Breast epithelium (tissue), 4 donors: ENCODE data around the gene TOM1L1. TPM values are rescaled to one million over a fixed set of nuclear protein-coding genes. Genes with fewer than 3 reads are reported as not detected.

Source experiments
- DNase-seq, 2 donors: peaks; one replicate each; pipeline ENCODE4 v3.0.0-alpha.2; 2019; ENCODE audit warnings: low spot score in 2 of 2
- H3K27ac ChIP-seq, 2 donors: fragments of 200-600 bp; sonication (generic) in 1 of 2; one replicate each; pipeline ENCODE4 v1.5.1; 2016 to 2019; ENCODE audit warnings: mild to moderate bottlenecking in 1 of 2
- H3K27me3 ChIP-seq, 2 donors: fragments of 200-600 bp; sonication (generic) in 1 of 2; one replicate each; pipeline versions ENCODE4 v1.5.1 to v1.6.0; 2017 to 2019; ENCODE audit warnings: control low read depth in 1 of 2, mild to moderate bottlenecking in 1 of 2
- H3K36me3 ChIP-seq: fragments of 200-600 bp; one replicate; pipeline ENCODE4 v1.5.1; 2019
- H3K4me1 ChIP-seq, 2 donors: fragments of 200-600 bp; sonication (generic); one replicate each; pipeline ENCODE4 v1.5.1; 2016 to 2019; ENCODE audit warnings: control low read depth in 1 of 2
- H3K4me3 ChIP-seq, 3 donors: fragments of 200-600 bp; sonication (generic); 1 replicate in 2 of 3; 2 replicates in 1 of 3; pipeline ENCODE4 v1.5.1; 2016 to 2019; ENCODE audit warnings: mild to moderate bottlenecking in 3 of 3, moderate library complexity in 2 of 3
- H3K9me3 ChIP-seq, 2 donors: fragments of 200-600 bp; sonication (generic) in 1 of 2; one replicate each; pipeline ENCODE4 v1.5.1; 2016 to 2019; ENCODE audit warnings: control low read depth in 1 of 2
- POLR2A ChIP-seq: fragments of 450-650 bp; IDR thresholded peaks from one replicate; pipeline ENCODE4 v1.6.1; 2016; ENCODE audit warnings: antibody characterized with exemption, mild to moderate bottlenecking, moderate library complexity
- POLR2AphosphoS5 ChIP-seq, 3 donors: sonication (generic); formaldehyde crosslinking; IDR thresholded peaks; one replicate each; pipeline ENCODE4 v1.6.1; 2017; ENCODE audit warnings: antibody characterized with exemption in 3 of 3
- intact Hi-C: fragments of 100-400 bp; cut with DNase I; formaldehyde crosslinking; loops from one replicate; pipeline ENCODE4 v1.15.1; 2023; ENCODE audit warnings: low total_unique reads
- total RNA-seq, 3 donors: library from RNA; depleted of rRNA; stranded (reverse); fragments of >200 nt; gene quantifications; one replicate each; pipeline ENCODE4 v1.1.0, GENCODE V29; 2016
- TF ChIP-seq, protein P1 (sequence below), 3 donors: fragments of 450-650 bp; IDR thresholded peaks; one replicate each; pipeline ENCODE4 v1.5.1; 2016 to 2017; ENCODE audit warnings: antibody characterized with exemption in 3 of 3, mild to moderate bottlenecking in 3 of 3, moderate library complexity in 3 of 3

Gene TOM1L1
- total RNA-seq, 3 donors from 2014 or later = 18.4 to 72.2 (median 47.2) TPM

DNA sequence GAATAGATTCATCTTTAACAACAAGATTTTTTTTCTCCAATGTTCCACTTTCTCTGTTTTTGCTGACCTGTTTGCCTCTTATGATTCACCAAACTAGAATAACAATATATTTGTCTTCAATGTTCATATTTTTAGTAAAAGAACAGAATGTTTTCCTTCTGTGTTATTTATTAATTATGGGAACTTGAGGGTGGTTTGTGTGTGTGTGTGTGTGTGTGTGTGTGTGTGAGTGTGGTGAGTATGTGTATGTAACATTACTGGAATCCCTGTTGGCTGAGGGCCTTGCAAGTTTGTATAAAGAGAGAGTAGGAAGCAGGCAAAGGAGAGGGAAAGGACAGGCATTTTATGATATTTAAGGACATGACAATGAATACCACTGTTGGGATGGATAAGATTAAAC, 81.7 kb downstream of the TOM1L1 start:
- intact Hi-C loops = no loop called here
- TF ChIP-seq POLR2A = no peak
- TF ChIP-seq, protein P1, sequence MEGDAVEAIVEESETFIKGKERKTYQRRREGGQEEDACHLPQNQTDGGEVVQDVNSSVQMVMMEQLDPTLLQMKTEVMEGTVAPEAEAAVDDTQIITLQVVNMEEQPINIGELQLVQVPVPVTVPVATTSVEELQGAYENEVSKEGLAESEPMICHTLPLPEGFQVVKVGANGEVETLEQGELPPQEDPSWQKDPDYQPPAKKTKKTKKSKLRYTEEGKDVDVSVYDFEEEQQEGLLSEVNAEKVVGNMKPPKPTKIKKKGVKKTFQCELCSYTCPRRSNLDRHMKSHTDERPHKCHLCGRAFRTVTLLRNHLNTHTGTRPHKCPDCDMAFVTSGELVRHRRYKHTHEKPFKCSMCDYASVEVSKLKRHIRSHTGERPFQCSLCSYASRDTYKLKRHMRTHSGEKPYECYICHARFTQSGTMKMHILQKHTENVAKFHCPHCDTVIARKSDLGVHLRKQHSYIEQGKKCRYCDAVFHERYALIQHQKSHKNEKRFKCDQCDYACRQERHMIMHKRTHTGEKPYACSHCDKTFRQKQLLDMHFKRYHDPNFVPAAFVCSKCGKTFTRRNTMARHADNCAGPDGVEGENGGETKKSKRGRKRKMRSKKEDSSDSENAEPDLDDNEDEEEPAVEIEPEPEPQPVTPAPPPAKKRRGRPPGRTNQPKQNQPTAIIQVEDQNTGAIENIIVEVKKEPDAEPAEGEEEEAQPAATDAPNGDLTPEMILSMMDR (IDR thresholded peaks at IDR 0.05) = no peak
- TF ChIP-seq POLR2AphosphoS5 (IDR thresholded peaks at IDR 0.05) = no peak
- Histone ChIP-seq H3K36me3 (no peaks in the 10 kb centered on the region), H3K4me3 (no peak overlapping the region), H3K9me3 (peaks cover 5 to 8% of the 10 kb centered on the region in 2 donors), H3K27ac (peak overlapping the region; percentile 44 to 80), H3K27me3 (no peaks in the 10 kb centered on the region), H3K4me1 (no peaks in the 10 kb centered on the region)
- no peak for DNase-seq

DNA sequence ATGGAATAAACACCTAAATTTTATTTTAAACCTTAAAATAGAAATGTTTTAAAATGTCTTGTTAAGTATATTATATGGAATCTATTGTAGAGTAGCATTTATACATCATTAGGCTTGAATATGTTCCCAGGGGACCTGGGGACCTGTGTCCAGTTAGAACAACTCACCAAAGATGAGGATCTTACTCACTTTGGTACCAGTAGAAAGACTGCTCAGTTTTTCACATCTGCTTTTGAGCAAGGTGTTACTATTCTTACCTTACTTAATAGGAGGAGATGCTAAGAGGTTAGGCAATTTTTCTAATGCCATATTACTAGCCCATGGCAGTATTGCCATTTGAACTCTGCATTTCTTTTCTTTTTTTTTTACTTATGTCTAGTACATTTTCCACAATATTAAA, 82.6 kb downstream of the TOM1L1 start:
- TF ChIP-seq POLR2A = no peak
- TF ChIP-seq POLR2AphosphoS5 (IDR thresholded peaks at IDR 0.05) = no peak
- TF ChIP-seq, protein P1 (IDR thresholded peaks at IDR 0.05) = no peak
- Histone ChIP-seq H3K36me3 (no peaks in the 10 kb centered on the region), H3K27ac (peak overlapping the region; percentile 44 to 80), H3K4me1 (no peaks in the 10 kb centered on the region), H3K27me3 (no peaks in the 10 kb centered on the region), H3K9me3 (peaks cover 5 to 8% of the 10 kb centered on the region in 2 donors), H3K4me3 (no peak overlapping the region)
- DNase-seq = no peak
- intact Hi-C loops = no loop called here

DNA sequence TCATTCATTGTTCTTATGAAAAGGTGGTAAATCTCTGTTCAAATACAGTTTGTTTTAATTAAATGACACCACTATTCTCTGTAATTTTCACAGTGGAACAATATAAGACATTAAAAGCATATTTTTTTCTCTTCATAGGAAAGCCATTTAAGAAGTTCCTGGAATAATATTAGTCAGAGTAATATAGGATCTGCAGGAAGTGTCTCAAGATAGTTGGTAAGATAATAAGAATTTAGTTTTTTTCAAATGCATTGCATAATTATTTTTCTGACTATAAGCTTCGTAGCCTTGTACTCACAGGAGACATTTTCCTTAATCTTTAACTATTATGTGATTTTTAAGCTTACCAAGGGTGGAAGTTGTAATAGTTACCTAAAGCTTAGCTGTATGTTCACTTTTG, 84.8 kb downstream of the TOM1L1 start:
- no peak for DNase-seq
- H3K9me3 ChIP-seq = peaks cover 2 to 5% of the 10 kb centered on the region in 2 donors
- H3K27ac ChIP-seq = no peak overlapping the region
- intact Hi-C loops = no loop called here
- TF ChIP-seq, protein P1 (IDR thresholded peaks at IDR 0.05) = no peak
- no peak for TF ChIP-seq POLR2A
- no peak for TF ChIP-seq POLR2AphosphoS5 (IDR thresholded peaks at IDR 0.05)
- H3K4me3 ChIP-seq = no peak overlapping the region
- H3K4me1 ChIP-seq = no peaks in the 10 kb centered on the region
- no peaks in the 10 kb centered on the region for H3K27me3 ChIP-seq
- H3K36me3 ChIP-seq = no peaks in the 10 kb centered on the region

DNA sequence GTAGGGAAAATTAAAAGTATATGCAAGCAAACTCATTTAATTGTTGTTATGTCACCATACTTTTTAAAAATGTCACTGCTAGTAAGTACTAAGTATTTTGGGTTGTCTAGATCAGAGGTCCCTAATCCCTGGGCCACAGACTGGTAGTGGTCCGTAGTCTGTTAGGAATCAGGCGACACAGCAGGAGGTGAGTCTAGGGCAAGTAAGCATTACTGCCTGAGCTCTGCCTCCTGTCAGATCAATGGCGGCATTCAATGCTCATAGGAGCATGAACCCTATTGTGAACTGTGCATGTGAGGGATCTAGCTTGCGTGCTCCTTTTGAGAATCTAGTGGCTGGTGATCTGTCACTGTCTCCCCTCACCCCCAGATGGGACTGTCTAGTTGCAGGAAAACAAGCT, 89.5 kb downstream of the TOM1L1 start:
- Histone ChIP-seq H3K4me3 (no peak overlapping the region), H3K4me1 (no peaks in the 10 kb centered on the region)
- intact Hi-C loops = no loop called here

DNA sequence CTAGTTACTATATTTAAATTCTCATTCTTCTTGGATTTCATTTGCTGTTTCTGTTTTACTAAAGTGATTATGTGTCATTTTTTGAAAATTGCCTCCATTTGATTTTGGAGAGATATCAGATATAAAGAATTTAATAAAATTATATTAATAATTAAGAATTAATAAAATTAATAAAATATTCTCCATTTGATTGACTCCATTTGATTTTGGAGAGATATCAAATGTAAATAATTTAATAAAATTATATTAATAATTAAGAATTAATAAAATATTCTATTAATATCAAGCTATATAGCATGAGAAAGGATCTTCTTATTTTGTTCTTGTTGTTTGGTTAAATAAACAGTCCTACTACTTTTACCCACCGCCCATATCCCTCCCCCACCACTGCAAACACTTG, 90.9 kb downstream of the TOM1L1 start:
- no peak overlapping the region for H3K27ac ChIP-seq
- no peak for DNase-seq
- intact Hi-C loops = no loop called here
- H3K36me3 ChIP-seq = no peaks in the 10 kb centered on the region
- H3K4me1 ChIP-seq = no peaks in the 10 kb centered on the region
- TF ChIP-seq, protein P1 (IDR thresholded peaks at IDR 0.05) = no peak
- TF ChIP-seq POLR2A = no peak
- TF ChIP-seq POLR2AphosphoS5 (IDR thresholded peaks at IDR 0.05) = no peak
- no peaks in the 10 kb centered on the region for H3K27me3 ChIP-seq
- no peaks in the 10 kb centered on the region for H3K9me3 ChIP-seq
- no peak overlapping the region for H3K4me3 ChIP-seq

More for the DNA sequence above, 89.5 kb downstream of the TOM1L1 start:
- no peak for TF ChIP-seq POLR2AphosphoS5 (IDR thresholded peaks at IDR 0.05)
- H3K36me3 ChIP-seq = no peaks in the 10 kb centered on the region
- DNase-seq = no peak
- no peak overlapping the region for H3K27ac ChIP-seq
- no peaks in the 10 kb centered on the region for H3K27me3 ChIP-seq
- H3K9me3 ChIP-seq = no peaks in the 10 kb centered on the region
